ENCODE results near the gene CLCN2.

DNA sequence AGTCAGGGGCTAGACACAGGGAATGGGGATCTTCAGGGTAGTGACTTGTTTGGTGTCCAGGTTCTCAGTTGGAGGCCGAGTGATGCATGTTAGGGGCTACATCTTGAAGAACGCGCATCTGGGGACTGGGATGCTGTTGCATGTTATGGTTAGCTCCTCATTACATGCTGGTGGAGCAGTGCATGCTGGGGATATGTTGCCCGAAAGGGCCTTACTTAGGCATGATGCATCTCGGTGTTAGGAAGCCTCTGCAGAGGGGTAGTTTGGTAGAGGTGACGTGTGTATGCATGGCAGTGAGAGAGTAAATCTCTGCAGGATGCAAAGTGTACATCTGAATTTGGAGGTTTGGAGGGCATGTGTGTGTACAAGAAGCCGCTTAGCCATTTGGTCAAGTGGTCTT lies 44.6 kb downstream of the CLCN2 start:
- TF ChIP-seq, protein P1, sequence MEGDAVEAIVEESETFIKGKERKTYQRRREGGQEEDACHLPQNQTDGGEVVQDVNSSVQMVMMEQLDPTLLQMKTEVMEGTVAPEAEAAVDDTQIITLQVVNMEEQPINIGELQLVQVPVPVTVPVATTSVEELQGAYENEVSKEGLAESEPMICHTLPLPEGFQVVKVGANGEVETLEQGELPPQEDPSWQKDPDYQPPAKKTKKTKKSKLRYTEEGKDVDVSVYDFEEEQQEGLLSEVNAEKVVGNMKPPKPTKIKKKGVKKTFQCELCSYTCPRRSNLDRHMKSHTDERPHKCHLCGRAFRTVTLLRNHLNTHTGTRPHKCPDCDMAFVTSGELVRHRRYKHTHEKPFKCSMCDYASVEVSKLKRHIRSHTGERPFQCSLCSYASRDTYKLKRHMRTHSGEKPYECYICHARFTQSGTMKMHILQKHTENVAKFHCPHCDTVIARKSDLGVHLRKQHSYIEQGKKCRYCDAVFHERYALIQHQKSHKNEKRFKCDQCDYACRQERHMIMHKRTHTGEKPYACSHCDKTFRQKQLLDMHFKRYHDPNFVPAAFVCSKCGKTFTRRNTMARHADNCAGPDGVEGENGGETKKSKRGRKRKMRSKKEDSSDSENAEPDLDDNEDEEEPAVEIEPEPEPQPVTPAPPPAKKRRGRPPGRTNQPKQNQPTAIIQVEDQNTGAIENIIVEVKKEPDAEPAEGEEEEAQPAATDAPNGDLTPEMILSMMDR (conservative IDR thresholded peaks at IDR 0.05) = no peak
- no peak for TF ChIP-seq ZFX (IDR thresholded peaks at IDR 0.05)
